ENCODE data around the gene PPA1. TPM values are rescaled to one million over a fixed set of nuclear protein-coding genes. Genes with fewer than 3 reads are reported as not detected.

The PPA1 gene
- total RNA-seq (2012; rRNA removed) (102 and 211 TPM in 2 replicates), polyA plus RNA-seq (2012; rRNA removed) (69.4 and 78.6 TPM in 2 replicates), Bru-seq, nascent RNA (percentile 84 among the genes with signal in this experiment), BruChase-seq, experiment 1, labeled RNA remaining after a 6-hour chase (percentile 79 among the genes with signal in this experiment), BruChase-seq, experiment 2, labeled RNA remaining after a 2-hour chase (percentile 66 among the genes with signal in this experiment)
- polyA plus RNA-seq (2012; cell fraction: cytosol; rRNA removed) = 32.2 and 54.5 TPM in 2 replicates
- 15.3 and 36.3 TPM in 2 replicates for polyA plus RNA-seq (2012; cell fraction: nucleus; rRNA removed; ENCODE audit: low replicate concordance)
- long read RNA-seq, transcript PPA1-202 (11 exons, 1,295 nt) = major isoform, 92 of 100 reads
- long read RNA-seq, partial matches to known transcripts = 4 of 100 reads
- long read RNA-seq, other reads (novel, unspliced or antisense) = 4 of 100 reads

DNA sequence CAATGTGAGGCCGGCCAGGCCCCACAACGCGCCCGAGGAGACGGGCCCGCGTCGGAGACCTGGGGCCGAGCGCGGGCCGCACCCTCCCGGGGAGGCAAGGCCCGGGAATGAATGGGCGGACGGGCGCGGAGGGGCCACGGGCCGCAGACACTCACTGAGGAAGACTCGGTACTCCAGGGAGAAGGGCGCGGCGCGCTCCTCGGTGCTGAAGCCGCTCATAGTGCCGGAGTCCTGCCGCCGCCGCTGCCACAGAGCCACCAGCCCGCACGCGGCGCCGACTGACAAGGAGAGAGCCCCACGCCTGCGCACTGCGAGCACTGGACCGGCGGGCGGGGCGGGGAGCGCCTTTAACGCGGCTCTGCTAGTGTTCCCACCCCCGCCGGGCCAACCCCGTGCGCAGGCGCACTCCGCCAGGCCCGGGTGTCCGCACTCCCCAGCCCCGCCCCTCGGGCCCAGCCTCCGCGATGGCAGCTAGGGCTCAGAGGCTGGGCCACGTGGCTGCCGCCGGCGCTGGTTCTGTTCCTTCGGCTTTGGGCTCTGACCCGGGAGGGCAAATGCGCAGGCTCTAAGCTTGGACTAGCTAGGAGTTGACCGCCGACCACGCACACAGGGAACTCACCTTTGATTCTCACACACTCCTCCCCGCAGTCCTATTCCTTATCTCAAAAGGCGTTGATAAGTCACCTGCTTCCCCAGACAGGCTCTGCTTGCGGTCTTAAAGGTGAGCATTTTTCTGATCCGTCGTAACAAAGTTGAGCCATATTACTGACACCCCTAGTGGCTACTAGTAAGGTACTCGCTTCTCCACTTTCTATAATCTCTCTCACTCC is at the start of gene PPA1:
Gene PPA1, minus strand, starts transcription at position 321 of the 830 bp plus-strand sequence. Its CDS starts 102 bp downstream, at position 219.
- Histone ChIP-seq H2AK5ac (ENCODE audit: low read depth, low read length) (peak within 1 kb of the TSS; percentile 85), H3K9ac (ENCODE audit: low read depth, low read length) (peak within 1 kb of the TSS; percentile 70), H3K9me3 (ENCODE audit: control insufficient read depth, insufficient read depth, low read length) (no peaks in the 10 kb centered on the region), H3K27ac (ENCODE audit: insufficient read depth, low read length) (peak within 1 kb of the TSS; percentile 47), H3K18ac (ENCODE audit: low read depth, low read length) (peak within 1 kb of the TSS; percentile 22), H3K9me1 (ENCODE audit: insufficient read depth, low read length) (0 out of 2 replicates have a peak, but pooled peaks cover 2% of the 10 kb centered on the region), H2AK9ac (replicated peaks; ENCODE audit: low read depth, low read length, poor library complexity) (peak within 1 kb of the TSS; percentile 94), H3K4me1 (ENCODE audit: control insufficient read depth, insufficient read depth, low read length) (peaks cover 2% of the 10 kb centered on the region; the same call in 1 of the 2 replicates), H2BK20ac (ENCODE audit: low read depth, low read length) (peak within 1 kb of the TSS; percentile 78), H3K79me1 (ENCODE audit: low read depth in 1 of 2, low read length in 2 of 2) (peaks cover 24 to 39% of the 10 kb centered on the region in 2 experiments), H2AFZ (replicated peaks; ENCODE audit: low read length, poor library complexity) (peak within 1 kb of the TSS; percentile 99), H3K4ac (ENCODE audit: low read depth, low read length) (peak within 1 kb of the TSS; percentile 96), H3K23ac (ENCODE audit: low read depth, low read length) (peak within 1 kb of the TSS; percentile 90), H3K36me3 (ENCODE audit: control insufficient read depth, insufficient read depth, low read length) (0 out of 2 replicates have a peak, but pooled peaks cover 4% of the 10 kb centered on the region), H2BK5ac (ENCODE audit: low read depth, low read length, poor library complexity, severe bottlenecking) (peak within 1 kb of the TSS; percentile 34), H2BK120ac (ENCODE audit: low read depth, low read length) (peak within 1 kb of the TSS; percentile 92), H3K4me3 (ENCODE audit: insufficient read depth, low read depth, low read length) (peak within 1 kb of the TSS; percentile 76), H4K8ac (ENCODE audit: low read depth in 2 of 2, low read length in 2 of 2) (peak within 1 kb of the TSS; percentile 79 to 86), H4K20me1 (ENCODE audit: insufficient read depth, low read length) (peaks cover 17% of the 10 kb centered on the region), H2BK15ac (ENCODE audit: low read depth, low read length) (peak within 1 kb of the TSS; percentile 71; the same call in 2 of the 3 replicates), H3K4me2 (ENCODE audit: low read depth, low read length) (peak within 1 kb of the TSS; percentile 84), H4K91ac (ENCODE audit: insufficient read depth, low read depth, low read length) (peak within 1 kb of the TSS; percentile 98), H3K56ac (ENCODE audit: extremely low read depth, insufficient read depth, low read length) (peak within 1 kb of the TSS; percentile 80), H3K27me3 (ENCODE audit: control insufficient read depth, insufficient read depth, low read length) (no peaks in the 10 kb centered on the region), H4K5ac (ENCODE audit: low read depth, low read length) (peak within 1 kb of the TSS; percentile 38), H3K14ac (replicated peaks; ENCODE audit: low read depth, low read length) (peak within 1 kb of the TSS; percentile 98)
- intact Hi-C loops (cut with micrococcal nuclease) (loop anchor here (1.0 kb wide), 1 partner anchor 34 kb away; no protein-coding TSS in a partner anchor), in situ Hi-C loops (cut with MboI; ENCODE audit: low sequenced_read_pairs) (loop anchor here (5.0 kb wide), 1 partner anchor 129 kb away; no protein-coding TSS in a partner anchor), dilution Hi-C loops (cut with HindIII; ENCODE audit: low sequenced_read_pairs, unreplicated experiment) (no loop called here)
- DNase-seq (peak; percentile 91), ATAC-seq (ENCODE audit: low read depth) (peak; percentile 99)
- TF ChIP-seq BHLHE40 (IDR thresholded peaks at IDR 0.05; ENCODE audit: low read depth, low read length) (no peak), MXI1 (IDR thresholded peaks at IDR 0.05; ENCODE audit: borderline replicate concordance, low read depth, low read length) (peak; percentile 96), FOS (IDR thresholded peaks at IDR 0.05; ENCODE audit: low read depth, low read length) (no peak), RFX5 (IDR thresholded peaks at IDR 0.05; ENCODE audit: low read depth, low read length) (no peak), CHD1 (IDR thresholded peaks at IDR 0.05; ENCODE audit: low read depth, low read length) (no peak), POLR2A (IDR thresholded peaks at IDR 0.05; ENCODE audit: low read depth, low read length) (peak; percentile 72), MAZ (IDR thresholded peaks at IDR 0.05; ENCODE audit: borderline replicate concordance, low read depth, low read length) (peak; percentile 98)
- TF ChIP-seq, protein P1, sequence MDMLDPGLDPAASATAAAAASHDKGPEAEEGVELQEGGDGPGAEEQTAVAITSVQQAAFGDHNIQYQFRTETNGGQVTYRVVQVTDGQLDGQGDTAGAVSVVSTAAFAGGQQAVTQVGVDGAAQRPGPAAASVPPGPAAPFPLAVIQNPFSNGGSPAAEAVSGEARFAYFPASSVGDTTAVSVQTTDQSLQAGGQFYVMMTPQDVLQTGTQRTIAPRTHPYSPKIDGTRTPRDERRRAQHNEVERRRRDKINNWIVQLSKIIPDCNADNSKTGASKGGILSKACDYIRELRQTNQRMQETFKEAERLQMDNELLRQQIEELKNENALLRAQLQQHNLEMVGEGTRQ (IDR thresholded peaks at IDR 0.05; ENCODE audit: low read depth, low read length) = peak; percentile 80
- TF ChIP-seq, protein P2, sequence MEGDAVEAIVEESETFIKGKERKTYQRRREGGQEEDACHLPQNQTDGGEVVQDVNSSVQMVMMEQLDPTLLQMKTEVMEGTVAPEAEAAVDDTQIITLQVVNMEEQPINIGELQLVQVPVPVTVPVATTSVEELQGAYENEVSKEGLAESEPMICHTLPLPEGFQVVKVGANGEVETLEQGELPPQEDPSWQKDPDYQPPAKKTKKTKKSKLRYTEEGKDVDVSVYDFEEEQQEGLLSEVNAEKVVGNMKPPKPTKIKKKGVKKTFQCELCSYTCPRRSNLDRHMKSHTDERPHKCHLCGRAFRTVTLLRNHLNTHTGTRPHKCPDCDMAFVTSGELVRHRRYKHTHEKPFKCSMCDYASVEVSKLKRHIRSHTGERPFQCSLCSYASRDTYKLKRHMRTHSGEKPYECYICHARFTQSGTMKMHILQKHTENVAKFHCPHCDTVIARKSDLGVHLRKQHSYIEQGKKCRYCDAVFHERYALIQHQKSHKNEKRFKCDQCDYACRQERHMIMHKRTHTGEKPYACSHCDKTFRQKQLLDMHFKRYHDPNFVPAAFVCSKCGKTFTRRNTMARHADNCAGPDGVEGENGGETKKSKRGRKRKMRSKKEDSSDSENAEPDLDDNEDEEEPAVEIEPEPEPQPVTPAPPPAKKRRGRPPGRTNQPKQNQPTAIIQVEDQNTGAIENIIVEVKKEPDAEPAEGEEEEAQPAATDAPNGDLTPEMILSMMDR (conservative IDR thresholded peaks at IDR 0.05; ENCODE audit: low read depth, low read length) = 0 out of 2 replicates have a peak, but pooled peaks have one; percentile 14
- no TSS peak for BruUV-seq (replicated peaks)
- 1% methylated on average over 21 of the region's 74 CpGs; no CpG with 5 or more reads in 1 of the 2 experiments for WGBS, 2 experiments (ENCODE audit: extremely low coverage in 2 of 2, insufficient read length in 1 of 2)
- ChIA-PET CTCF (interaction anchor here (0.6 kb wide), 1 partner anchor 124 kb away, joined by 3 read pairs; no protein-coding TSS in a partner anchor), POLR2A (ENCODE audit: unreplicated experiment) (interaction anchor here (0.5 kb wide), 1 partner anchor 42 kb away, joined by 3 read pairs; no protein-coding TSS in a partner anchor)

All from IMR-90 (cell line).